Measurements from ENCODE around the gene CRHR1.

GRCh38 chr17:45751466-45751865, 32.7 kb upstream of the CRHR1 start:
- TF ChIP-seq CTCF (IDR thresholded peaks at IDR 0.05), result no peak
- TF ChIP-seq POLR2AphosphoS5 (IDR thresholded peaks at IDR 0.05; ENCODE audit: low read depth, low read length), result no peak
- TF ChIP-seq, protein P1, sequence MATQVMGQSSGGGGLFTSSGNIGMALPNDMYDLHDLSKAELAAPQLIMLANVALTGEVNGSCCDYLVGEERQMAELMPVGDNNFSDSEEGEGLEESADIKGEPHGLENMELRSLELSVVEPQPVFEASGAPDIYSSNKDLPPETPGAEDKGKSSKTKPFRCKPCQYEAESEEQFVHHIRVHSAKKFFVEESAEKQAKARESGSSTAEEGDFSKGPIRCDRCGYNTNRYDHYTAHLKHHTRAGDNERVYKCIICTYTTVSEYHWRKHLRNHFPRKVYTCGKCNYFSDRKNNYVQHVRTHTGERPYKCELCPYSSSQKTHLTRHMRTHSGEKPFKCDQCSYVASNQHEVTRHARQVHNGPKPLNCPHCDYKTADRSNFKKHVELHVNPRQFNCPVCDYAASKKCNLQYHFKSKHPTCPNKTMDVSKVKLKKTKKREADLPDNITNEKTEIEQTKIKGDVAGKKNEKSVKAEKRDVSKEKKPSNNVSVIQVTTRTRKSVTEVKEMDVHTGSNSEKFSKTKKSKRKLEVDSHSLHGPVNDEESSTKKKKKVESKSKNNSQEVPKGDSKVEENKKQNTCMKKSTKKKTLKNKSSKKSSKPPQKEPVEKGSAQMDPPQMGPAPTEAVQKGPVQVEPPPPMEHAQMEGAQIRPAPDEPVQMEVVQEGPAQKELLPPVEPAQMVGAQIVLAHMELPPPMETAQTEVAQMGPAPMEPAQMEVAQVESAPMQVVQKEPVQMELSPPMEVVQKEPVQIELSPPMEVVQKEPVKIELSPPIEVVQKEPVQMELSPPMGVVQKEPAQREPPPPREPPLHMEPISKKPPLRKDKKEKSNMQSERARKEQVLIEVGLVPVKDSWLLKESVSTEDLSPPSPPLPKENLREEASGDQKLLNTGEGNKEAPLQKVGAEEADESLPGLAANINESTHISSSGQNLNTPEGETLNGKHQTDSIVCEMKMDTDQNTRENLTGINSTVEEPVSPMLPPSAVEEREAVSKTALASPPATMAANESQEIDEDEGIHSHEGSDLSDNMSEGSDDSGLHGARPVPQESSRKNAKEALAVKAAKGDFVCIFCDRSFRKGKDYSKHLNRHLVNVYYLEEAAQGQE (IDR thresholded peaks at IDR 0.05; ENCODE audit: insufficient read depth in 1 of 2, low read depth in 2 of 2, low read length in 1 of 2), result no peak

Measured in Panc1 (cell line).